Muscle of arm (tissue), 14 donors: ENCODE data around the gene PLEKHG7. TPM values are rescaled to one million over a fixed set of nuclear protein-coding genes. Genes with fewer than 3 reads are reported as not detected.
"Not testable (repeated sequence)": the region's sequence is repeated elsewhere in the genome, so short reads cannot be mapped to it uniquely, and the experiment has no call there.

Experiments used
- DNase-seq: peaks from one replicate; pipeline ENCODE4 v3.0.0-alpha.2; 2013
- long read RNA-seq, 11 donors: transcript quantifications; one replicate each; lab custom pipeline, GENCODE V29; 2026
- polyA plus RNA-seq, 12 donors: library from polyadenylated mRNA; unstranded; fragments of 120-200 nt; gene quantifications; one replicate each; pipeline ENCODE4 v1.2.1, GENCODE V29; 2013; ENCODE audit not compliant: insufficient read length in 12 of 12

PLEKHG7 gene, protein sequence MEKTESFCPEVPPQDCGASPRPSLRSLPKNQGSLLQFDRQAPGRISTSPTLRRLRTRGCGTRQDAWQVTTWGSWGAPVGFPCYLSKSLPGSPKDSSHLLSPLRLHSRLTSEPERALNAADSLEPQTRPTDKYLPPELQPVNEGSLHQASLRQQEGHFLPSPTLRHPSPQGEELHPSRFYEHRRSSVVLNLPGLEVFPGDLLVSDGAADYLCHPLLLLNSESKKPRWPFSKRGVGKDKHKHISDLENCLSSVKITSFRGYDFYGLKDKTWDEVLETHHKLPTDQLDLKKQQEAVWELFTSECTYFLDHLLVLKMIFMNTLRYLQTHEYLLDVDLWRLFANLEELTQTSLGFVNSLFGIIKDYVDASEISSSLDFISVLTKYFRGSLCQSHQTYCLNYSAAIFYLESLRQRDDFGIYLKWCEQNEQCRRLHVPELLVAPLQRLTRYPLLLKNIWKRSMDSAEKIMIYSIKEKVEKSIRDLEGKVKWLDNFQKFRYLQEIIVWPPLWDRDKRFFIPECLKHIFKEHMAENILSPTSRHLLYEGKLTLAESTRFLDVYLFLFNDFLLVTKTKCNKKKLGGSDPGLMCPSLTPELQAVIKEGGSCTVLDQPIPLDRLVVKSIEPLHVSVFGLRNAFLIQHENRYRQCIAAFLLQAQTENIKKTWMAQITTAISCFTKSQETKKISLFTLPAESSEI
- 1 to 10 TPM in 2 of 12 donors, under 1 TPM in 8, not detected in 2; 0.17 to 1.3 (median 0.42) TPM for polyA plus RNA-seq
- long read RNA-seq, donor 1, result 0 reads
- long read RNA-seq, donor 2, result 0 reads
- long read RNA-seq, donor 3, result 0 reads
- long read RNA-seq, donor 4, result 0 reads
- long read RNA-seq, donor 5, result 0 reads
- long read RNA-seq, donor 6, result 0 reads
- long read RNA-seq, donor 7, result 0 reads
- long read RNA-seq, donor 8, partial matches to known transcripts, result 20 of 20 reads
- long read RNA-seq, donor 8, other reads (novel, unspliced or antisense), result 0 of 20 reads
- long read RNA-seq, donor 9, result 0 reads
- long read RNA-seq, donor 10, result 0 reads
- long read RNA-seq, donor 11, result 0 reads

DNA sequence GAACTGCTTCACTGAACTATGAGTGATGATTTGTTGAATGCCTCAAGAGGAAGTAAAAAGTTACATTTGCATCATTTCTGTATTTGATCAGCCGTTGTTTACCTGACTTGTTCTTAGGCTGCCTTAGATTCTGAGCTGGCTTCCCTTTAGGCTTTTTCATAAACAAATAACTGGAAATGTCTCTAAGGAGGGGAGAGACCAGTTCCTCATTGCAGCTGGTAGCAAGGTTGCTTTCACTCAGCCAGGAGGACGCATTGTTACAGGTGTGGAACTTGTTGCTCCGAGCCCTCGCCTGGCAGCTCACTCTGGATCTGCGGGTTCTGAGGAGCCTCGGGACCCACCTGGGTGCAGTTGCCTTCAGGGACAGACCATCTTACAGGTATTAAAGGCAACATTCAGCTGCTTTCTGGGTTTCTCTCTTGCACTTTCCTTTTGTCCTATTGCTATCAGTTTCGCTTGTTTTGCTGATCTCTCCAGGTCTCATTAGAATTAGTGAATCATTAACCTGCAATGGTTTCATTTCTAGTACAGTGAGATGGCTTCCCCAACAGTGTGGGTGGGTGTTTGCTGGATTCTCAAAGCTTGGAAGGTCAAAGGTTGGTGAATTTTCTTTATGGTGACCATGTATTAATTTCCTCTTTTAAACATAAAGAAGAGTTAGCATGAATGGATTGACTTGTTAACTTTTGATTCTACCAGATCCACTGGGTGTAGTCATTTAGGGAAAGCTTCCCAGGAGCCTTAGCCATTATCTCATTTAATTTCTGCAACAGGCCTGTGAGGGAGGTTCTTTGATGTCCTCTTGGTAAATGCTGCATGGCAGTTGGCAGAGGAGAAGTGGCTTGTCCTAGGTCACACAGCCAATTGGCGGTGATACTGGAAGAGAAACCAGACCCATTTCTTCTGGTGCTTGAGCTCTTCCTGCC is at the start of gene PLEKHG7:
PLEKHG7 (plus strand) TSS at position 236 of the 926 bp plus-strand sequence. CDS start 3,643 bp downstream, outside the sequence.
- no peak for DNase-seq

DNA sequence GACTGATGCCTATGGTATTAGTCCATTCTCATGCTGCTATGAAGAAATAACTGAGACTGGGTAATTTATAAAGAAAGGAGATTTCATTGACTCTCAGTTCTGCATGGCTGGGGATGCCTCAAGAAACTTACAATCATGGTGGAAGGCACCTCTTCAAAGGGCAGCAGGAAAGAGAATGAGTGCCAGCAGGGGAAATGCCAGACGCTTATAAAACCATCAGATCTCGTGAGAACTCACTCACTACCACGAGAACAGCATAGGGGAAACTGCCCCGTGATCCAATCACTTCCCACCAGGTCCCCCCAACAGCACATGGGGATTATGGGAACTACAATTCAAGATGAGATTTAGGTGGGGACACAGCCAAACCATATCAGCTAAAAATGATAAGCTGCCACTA is 48.5 kb upstream of the PLEKHG7 start:
- not testable (repeated sequence) for DNase-seq

DNA sequence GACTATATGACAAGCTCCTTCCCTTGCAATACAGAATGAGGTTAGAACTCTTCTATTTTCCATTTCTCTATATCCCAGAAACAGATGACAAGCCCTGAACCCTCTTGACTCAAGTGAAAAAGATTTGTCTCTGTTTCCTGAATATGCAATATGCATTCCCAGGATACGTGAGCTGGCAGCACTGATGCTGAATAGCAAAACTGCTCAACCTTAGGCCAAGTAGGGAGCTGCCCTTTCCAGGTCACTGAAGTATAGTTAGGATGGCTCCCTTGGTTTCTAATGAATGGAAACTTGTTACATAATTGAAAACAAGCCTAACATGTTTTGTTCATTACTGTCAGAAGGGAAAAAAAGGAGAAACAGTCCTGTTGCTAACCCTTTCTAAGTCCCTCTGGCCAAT is 47.9 kb upstream of the PLEKHG7 start:
- peak; percentile 86 for DNase-seq

DNA sequence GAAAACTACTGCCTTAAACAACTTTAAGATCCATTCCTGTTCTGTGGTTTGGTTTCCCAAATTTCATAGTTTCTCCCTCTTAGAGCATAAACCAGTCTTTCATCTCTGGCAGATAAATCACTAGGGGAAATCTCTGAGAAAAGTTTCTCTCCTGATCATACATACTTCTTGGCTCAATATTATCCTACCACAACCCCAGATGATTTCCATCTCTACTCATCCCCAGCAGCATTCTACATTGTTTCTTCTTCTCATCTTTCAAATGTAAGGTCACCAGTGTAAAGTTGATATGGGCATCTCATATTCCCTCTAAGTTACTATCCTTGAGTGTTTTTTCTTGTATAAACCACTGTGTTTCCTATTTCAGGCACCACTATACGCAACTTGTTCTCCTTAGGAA is 45.9 kb upstream of the PLEKHG7 start:
- DNase-seq, result no peak

DNA sequence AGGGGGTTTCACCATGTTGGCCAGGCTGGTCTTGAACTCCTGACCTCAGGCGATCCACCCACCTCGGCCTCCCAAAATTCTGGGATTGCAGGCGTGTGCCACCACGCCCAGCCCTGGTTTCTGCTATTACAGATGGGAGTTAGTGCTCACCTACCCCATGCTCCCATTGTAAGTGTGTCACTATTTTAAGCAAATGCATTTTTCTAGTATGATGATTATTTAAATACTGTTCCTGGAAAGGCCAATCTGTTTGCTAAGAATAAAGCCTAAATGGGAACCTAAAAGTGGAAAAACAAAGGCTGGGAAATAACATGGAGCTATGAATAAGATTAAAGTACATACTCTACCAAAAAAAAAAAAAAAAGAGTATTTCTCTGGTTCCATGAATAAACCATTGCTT is 45.0 kb upstream of the PLEKHG7 start:
- no peak for DNase-seq

DNA sequence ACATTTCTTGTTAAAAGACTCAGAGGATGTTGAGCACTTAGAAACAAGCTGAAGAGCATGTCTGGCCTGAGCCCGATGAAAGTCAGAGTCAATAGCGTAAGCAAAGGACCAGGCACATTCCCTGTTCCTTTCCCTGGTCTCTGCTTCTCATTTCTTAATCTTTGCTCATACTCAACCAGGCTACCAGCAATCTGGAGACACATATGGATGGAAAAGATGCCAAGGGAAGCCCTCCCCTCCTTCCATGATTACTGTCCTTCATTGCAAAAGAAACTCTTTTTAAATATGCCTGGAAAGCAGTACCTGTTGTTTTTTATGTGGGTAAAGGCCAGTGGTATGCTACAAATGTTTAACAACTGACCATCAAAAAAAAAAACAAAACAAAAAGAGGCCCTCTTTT is 44.2 kb upstream of the PLEKHG7 start:
- DNase-seq, result no peak

DNA sequence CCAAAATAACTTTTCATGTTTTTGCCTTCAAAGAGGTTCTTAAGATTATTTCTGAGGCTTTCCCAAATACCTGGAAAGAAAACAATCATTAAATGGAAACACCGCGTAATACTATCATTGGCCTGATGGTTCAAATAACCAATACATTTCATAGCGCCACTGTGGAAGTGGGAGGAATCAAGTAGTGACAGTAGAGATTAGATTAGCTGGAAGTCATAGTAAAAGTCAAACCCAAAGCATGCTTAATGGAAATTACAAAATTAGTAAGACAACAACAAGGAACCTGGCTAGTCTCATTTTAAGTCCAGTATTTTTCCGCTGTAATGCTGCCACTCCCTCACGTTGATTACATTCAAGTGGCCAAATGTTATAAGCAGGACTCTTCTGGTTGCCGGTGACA is 41.5 kb upstream of the PLEKHG7 start:
- no peak for DNase-seq

DNA sequence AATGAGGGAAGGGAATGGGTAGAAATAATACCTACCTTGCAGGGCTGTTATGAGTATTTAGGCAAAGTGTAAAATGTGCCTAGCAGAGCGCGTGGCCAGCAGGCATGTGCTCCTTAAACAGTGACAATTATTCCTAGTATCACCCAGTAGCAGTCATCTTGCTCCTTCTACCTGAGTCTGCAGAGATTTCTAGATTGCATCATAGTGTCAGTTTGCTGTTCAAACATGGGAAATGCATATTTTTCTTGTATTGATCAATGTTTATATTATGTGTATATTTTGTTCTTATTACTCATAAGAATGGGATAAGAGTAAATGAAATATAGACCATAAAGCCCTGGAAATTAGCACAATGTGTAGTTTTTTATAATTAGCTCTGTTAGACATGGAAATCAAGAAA is 37.3 kb upstream of the PLEKHG7 start:
- no peak for DNase-seq

DNA sequence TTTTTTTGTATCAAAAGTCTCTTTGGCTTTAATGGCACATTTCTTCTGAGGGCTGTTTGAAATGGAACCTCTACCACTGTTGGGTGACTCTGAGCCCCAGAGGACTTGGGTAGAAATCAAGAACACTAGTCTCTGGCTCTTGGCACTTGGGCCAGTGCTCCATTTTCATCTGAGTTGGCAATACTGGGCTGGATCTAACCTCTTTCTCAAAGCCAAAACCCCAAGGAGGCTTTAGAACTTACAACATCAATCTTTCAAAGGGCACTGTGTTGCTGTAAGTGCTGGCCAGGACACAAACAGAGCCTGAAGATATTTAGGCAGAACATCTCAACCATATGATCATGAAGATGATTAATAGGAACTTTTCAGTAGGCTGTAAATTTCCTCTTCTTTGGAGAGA is 34.0 kb upstream of the PLEKHG7 start:
- no peak for DNase-seq

DNA sequence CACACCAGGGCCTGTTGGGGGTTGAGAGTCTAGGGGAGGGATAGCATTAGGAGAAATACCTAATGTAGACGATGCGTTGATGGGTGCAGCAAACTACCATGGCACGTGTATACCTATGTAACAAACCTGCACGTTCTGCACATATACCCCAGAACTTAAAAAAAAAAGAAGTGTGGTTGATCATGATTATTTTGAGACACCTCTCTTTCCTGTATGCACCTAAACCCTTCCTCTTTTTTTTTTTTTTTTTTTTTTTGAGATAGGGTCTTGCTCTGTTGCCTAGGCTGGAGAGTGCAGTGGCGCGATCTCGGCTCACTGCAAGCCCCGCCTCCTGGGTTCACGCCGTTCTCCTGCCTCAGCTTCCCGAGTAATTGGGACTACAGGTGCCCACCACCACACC is 31.3 kb upstream of the PLEKHG7 start:
- not testable (repeated sequence) for DNase-seq

DNA sequence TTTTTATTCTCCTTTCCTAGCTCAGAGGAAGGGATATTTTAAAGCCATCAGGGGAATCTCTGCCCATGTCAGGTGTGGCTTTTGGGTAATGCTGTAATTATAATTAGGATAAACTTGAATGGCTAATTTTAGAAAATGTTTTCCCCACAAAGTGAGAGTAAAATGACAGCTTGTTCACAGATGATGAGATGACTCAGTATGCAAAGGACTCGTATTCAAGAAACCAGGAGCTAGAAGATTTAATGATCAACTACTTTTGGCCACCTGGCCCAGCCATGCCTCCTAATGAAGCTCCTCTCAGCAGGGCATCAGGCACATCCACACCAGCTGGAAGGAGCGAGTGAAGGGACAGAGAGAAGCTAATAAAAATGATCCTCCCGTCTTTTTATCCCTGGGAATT is 29.0 kb upstream of the PLEKHG7 start:
- no peak for DNase-seq

DNA sequence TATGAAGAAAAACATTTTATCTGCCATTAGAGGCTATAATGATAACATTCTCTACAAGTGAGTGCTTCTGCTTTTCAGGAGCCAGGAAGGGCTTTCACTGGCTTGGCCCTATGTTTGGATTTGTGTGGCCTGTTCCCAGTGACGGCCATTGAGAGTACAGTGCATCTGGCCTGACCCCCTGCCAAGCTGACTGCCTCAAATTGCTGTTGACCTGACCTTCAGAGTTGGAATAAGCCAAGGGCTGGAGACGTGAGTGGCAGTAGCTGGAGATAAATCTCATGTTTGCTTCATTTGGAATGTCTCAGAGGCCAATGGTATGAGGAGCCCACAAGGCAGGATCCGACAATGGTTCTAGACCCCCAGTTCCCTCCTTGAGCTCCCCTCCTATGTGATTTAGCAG is 28.3 kb upstream of the PLEKHG7 start:
- DNase-seq, result no peak

DNA sequence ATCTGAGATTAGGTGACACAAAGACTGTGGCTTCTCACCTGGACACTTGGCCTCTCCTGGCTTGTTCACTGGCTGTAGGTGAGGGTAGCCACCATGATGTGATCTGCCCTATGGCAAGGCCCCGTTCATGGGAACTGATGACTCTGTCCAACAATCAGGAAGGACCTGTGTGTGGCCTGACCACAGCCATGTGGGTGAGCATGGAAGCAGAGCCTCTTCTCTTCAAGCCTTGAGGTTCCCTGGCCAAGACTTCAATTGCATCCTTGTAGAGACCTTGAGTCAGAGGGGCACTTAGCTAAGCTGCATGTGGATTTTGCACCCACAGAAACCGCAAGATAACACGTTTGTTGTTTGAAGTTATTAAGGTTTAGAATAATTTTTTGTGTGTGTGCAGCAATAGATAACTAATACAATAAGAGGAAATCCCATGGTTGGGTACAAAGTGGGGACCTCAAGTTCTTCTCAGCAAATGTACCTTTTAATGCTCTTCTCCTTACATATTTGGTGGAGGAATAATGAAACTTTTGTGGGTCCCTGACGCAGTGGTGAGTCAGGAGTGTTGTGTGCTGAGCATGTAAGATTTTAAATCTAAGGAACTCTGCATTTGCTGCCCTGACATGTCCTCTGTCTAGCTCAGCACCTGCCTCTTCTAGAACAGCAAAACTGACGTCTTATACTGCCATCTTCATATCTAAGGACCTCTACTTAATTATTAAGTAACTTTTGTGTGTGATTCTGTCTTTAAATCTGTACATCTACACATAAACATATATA is 27.5 kb upstream of the PLEKHG7 start:
- no peak for DNase-seq

DNA sequence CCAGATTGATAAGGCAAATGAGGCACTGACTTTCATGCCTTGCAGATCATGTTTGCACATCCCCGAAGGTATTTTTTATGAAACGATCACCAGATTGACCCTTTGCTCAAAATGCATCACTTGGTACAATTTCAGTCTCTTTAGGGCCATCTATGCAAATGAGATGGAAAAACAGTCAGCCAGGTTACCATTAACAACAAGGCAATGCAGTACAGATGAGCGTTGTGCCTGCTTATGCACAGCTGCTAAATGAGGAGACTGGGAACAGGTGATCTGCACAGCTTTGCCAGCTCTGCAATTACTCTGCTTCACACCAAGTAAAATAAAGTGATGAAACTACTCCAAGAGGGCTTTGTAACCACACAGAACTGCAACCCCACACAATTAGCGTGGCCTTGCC is 26.1 kb upstream of the PLEKHG7 start:
- no peak for DNase-seq

DNA sequence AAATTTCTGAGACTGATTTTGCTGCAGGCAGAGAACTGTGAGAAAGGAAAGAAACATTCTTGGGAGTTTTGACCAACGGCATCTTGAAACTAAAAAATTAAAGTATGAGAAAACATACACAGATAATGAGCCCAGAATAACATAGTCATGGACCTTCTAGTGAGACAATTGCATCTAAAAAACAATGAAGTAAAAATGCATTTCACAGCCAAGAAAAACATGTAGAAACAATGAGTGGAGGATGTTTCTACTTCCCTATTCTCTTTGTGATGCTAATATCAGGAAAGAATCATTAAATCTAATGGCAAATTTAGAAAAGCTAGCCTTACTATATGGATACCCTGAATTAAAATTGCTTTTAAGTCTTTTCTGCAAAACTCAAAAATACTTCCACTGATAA is 12.2 kb upstream of the PLEKHG7 start:
- DNase-seq, result no peak

DNA sequence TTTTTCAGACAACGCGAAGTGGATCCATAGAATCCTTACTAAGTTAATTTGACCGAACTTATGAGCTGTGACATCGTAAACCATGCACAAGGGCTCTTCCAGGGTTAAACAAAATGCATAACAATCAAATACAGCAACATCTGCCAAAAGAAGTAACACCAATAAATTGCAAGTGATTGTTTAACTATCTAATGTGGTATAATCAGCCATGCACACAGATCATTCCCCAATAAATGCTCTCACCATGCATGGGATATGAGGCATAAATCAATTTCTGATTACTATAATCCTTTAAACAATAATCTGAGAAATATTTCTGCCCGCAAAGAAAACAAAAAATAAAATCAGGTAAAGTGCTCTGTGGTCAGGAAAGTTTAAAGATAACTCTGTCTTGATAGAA is 7.7 kb upstream of the PLEKHG7 start:
- no peak for DNase-seq

DNA sequence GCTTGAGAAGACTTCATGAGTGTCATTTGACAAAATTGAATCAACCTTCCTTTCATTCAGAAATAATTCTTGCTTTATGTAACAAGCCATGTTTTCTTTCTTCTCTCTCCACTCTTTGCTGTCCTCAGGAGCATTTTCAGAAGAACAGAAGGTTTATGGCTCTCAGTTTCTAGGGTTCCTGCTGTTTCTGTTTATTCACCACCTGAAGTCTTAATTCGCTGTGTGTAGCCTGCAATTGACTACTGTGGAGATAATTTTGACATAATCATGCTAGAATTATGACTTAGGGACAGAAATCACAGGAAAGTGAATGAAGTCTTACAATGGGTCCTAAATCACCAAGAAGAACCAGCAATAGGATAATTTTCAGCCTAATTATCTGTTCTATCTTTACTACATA is 7.2 kb upstream of the PLEKHG7 start:
- DNase-seq, result no peak

DNA sequence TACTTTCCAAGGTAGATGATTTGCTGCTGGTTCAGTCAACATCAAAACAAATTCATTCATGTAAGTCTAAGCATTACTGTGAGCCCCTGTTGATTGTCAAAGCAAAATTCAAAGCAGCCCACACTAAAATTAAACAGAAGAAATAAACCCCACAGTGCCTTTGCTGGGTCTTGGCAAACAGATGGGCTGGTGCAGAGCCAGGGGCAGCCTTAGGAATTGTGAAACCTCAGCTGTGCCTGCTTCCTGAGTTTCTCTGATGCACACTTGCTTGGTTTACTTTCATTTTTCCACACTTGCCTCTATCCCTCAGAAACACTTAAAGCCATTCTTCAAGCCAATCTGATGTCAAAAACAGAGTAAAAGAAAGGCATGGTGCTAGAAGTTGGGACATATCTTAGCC is 6.6 kb upstream of the PLEKHG7 start:
- DNase-seq, result peak; percentile 18

DNA sequence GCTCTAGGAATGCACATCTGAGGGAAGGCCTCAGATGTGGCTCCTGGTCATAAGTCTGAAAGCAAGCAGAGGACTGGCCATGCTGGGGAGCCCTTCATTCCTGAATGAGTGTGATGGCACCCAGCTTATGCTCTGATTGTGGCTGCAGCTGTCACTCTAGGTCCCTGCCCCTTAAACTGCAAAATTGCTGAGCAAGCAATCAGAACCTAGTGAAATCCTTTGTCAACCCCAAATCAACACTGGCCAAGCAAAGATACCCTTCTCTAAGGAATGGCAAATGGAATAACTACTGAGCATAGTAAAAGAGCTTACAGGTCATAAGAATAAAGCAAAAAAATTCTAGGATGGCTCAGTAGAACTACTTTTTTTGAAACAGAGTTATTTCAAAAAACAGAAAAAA is 4.3 kb upstream of the PLEKHG7 start:
- no peak for DNase-seq

DNA sequence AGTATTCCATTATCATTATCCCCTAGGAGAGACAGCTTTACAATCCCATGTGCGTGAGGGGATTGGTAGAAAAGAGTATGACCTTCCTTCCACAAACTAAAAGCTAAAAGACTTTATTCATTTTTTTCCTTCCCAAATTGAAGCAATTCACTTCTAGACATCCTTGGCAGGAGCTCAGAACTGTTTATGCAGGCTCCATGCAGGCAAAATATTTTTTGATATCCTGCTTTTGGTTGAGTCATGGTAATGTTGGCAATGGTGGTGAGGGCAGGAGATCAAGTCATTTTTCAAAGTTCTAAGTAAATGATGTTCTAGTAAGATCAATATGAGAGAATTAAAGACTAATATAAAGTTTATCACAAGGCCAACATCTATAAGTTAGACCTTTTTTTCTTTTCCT is 1.3 kb upstream of the PLEKHG7 start:
- DNase-seq, result no peak

DNA sequence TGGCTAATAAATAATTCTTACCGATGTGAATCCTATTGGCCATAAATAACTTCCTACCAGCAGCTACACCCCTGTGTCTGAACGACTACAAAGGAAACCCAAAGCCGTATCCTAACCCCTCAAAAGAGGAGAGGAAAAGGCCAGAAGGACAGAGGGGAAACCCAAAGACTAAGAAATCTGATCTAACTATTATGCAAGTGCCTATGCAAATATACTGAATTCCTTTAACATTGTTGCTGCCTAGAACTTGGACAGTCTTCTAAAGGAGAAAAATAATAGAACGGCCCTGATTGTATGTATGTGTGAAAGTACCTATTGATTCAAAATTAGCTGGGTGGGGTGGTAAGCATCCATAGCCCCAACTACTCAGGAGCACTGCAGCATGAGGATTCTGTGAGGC is 997 bp downstream of the PLEKHG7 start:
- DNase-seq, result no peak
